OCI-LY7 (cell line): ENCODE measurements around the gene GTF2H1.

ENCODE experiments used
- CTCF ChIP-seq: fragments of 200-600 bp; sonication (generic); conservative IDR thresholded peaks from 2 replicates; pipeline ENCODE4 v1.5.1; 2014; ENCODE audit warnings: mild to moderate bottlenecking, antibody characterized with exemption, low read length, moderate library complexity, mixed read lengths
- EZH2phosphoT487 ChIP-seq: fragments of 200-600 bp; sonication (generic); IDR thresholded peaks from 2 replicates; pipeline ENCODE4 v1.6.1; 2018; ENCODE audit warnings: low read depth, borderline replicate concordance, mild to moderate bottlenecking, mixed run types, antibody characterized with exemption, low read length, moderate library complexity, mixed read lengths

- TF ChIP-seq CTCF: no peak
- no peak for TF ChIP-seq EZH2phosphoT487
These were observed 2.0 kb downstream of the GTF2H1 start for GRCh38 chr11:18324381-18324780.
